T-helper 1 cell treated with Interleukin-12 subunit alpha and Interleukin-12 subunit beta and Interleukin-4 antibody, amounts not matched to agents 30 μg/mL and 1 μg/mL, for 36 hours (primary cell): ENCODE data around the gene PLA2G4D.
"Not testable (repeated sequence)": the region's sequence is repeated elsewhere in the genome, so short reads cannot be mapped to it uniquely, and the experiment has no call there.

Experiments
- H3K27ac Mint-ChIP-seq: one replicate; pipeline ENCODE4 v1.8.0; 2021; ENCODE audit warnings: mild to moderate bottlenecking, mixed read lengths
- H3K27me3 Mint-ChIP-seq: one replicate; pipeline ENCODE4 v1.8.0; 2021; ENCODE audit warnings: low read depth, mixed read lengths
- H3K36me3 Mint-ChIP-seq: one replicate; pipeline ENCODE4 v1.8.0; 2021; ENCODE audit warnings: low read depth, mixed read lengths
- H3K4me1 Mint-ChIP-seq: one replicate; pipeline ENCODE4 v1.8.0; 2021; ENCODE audit warnings: low read depth, mixed read lengths
- H3K4me3 Mint-ChIP-seq: one replicate; pipeline ENCODE4 v1.8.0; 2021; ENCODE audit warnings: mild to moderate bottlenecking, moderate library complexity, mixed read lengths
- H3K9me3 Mint-ChIP-seq: one replicate; pipeline ENCODE4 v1.8.0; 2021; ENCODE audit warnings: mixed read lengths

The PLA2G4D gene

DNA sequence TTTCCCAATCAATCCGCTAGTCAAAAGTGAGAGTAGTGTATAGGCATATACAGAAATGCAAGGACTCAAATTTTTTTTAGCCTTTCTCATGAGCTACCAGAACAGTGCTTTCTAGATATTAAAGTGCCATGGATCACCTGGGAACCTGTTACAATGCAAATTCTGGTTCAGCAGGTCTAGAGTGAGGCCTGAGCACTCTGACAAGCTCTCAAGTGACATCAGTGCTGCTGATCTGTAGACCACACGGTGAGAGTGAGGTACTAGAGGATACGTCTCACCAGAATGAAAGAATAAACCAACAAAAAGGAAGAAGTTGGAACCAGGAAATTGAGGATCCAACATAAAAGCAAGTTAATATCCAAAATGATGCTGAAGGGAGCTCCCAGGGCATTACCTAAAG is 16.0 kb upstream of the PLA2G4D start:
- no peak overlapping the region for H3K4me3 Mint-ChIP-seq
- H3K4me1 Mint-ChIP-seq, result peaks cover 18% of the 10 kb centered on the region
- no peaks in the 10 kb centered on the region for H3K9me3 Mint-ChIP-seq
- H3K27ac Mint-ChIP-seq, result no peak overlapping the region
- peaks cover 3% of the 10 kb centered on the region for H3K36me3 Mint-ChIP-seq
- peaks cover 12% of the 10 kb centered on the region for H3K27me3 Mint-ChIP-seq

DNA sequence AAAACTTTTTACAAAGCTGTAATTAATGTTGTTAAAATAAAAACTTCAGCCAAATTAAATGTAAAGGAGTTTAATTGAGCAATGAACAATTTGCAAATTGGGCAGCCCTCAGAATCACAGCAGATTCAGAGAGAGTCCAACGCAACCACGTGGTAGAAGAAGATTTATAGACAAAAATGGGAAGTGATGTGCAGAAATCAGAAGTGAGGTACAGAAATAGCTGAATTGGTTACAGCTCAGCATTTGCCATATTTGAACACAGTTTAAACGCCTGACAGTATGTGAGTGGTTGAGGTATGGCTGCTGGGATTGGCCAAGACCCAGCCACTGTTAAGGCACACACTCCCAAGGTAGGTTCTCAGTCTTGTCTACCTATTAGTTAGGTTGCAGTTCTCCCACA is 14.4 kb upstream of the PLA2G4D start:
- Mint-ChIP-seq H3K4me1 (peaks cover 18% of the 10 kb centered on the region), H3K27ac (no peak overlapping the region), H3K9me3 (no peaks in the 10 kb centered on the region), H3K36me3 (peaks cover 3% of the 10 kb centered on the region), H3K27me3 (peaks cover 9% of the 10 kb centered on the region), H3K4me3 (no peak overlapping the region)

DNA sequence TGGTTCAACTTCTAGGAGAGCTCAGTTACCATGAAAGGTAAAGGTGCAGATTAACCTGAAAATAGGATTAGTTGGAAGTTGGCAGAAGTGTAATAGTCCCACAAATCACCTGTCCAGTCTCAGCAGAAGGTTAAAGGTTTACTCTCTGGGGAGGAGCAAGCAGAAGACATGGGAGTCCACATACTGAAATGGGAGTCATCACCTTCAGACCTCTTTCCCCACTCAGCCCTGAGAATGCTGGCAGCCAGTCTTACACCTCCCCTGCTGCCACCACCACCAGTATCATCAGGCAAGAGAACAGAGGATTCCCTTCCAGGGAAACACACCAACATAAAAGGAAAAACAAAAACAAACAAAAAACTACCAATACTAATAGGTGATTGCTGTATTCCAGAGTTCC is 13.8 kb upstream of the PLA2G4D start:
- Mint-ChIP-seq H3K36me3 (peaks cover 3% of the 10 kb centered on the region), H3K27ac (no peak overlapping the region), H3K9me3 (no peaks in the 10 kb centered on the region), H3K4me1 (peaks cover 18% of the 10 kb centered on the region), H3K4me3 (no peak overlapping the region), H3K27me3 (peaks cover 4% of the 10 kb centered on the region)

DNA sequence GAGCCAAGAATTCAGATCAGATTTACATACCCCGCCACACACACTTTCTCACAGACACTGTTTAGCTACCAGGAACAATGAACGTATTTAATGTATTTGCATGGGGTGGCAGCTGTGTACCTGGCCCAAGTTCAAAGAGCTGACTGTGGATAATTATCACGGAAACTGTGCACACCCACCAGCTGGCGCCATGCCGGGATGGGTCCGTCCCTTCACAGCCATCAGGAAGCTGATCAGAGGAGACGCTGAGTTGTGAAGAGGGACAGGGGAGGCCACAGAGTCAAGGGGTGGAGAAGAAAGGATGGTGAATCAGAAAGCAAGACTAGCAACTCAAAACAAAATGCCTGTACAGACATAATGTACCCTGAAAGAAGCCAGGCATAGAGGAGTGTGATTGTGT is 13.1 kb upstream of the PLA2G4D start:
- Mint-ChIP-seq H3K36me3 (peaks cover 3% of the 10 kb centered on the region), H3K9me3 (no peaks in the 10 kb centered on the region), H3K27ac (no peak overlapping the region), H3K4me1 (peaks cover 16% of the 10 kb centered on the region), H3K4me3 (peak overlapping the region; percentile 37), H3K27me3 (peaks cover 4% of the 10 kb centered on the region)

DNA sequence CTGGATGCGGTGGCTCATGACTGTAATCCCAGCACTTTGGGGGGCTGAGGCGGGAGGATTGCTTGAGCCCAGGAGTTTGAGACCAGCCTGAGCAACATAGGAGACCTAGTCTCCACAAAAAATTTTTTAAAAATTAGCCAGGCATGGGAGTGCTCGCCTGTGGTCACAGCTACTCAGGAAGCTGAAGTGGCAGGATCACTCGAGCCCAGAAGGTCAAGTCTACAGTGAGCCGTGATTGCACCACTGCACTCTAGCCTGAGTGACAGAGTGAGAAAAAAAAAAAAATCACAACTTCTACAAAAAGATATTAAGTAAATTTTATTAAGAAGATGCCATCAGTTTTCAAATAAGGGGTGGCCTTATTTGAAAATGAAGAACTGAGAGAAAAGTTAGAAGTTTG is 11.9 kb upstream of the PLA2G4D start:
- Mint-ChIP-seq H3K27ac (no peak overlapping the region), H3K4me1 (peaks cover 14% of the 10 kb centered on the region), H3K9me3 (no peaks in the 10 kb centered on the region), H3K4me3 (no peak overlapping the region), H3K27me3 (peaks cover 4% of the 10 kb centered on the region), H3K36me3 (peaks cover 3% of the 10 kb centered on the region)

DNA sequence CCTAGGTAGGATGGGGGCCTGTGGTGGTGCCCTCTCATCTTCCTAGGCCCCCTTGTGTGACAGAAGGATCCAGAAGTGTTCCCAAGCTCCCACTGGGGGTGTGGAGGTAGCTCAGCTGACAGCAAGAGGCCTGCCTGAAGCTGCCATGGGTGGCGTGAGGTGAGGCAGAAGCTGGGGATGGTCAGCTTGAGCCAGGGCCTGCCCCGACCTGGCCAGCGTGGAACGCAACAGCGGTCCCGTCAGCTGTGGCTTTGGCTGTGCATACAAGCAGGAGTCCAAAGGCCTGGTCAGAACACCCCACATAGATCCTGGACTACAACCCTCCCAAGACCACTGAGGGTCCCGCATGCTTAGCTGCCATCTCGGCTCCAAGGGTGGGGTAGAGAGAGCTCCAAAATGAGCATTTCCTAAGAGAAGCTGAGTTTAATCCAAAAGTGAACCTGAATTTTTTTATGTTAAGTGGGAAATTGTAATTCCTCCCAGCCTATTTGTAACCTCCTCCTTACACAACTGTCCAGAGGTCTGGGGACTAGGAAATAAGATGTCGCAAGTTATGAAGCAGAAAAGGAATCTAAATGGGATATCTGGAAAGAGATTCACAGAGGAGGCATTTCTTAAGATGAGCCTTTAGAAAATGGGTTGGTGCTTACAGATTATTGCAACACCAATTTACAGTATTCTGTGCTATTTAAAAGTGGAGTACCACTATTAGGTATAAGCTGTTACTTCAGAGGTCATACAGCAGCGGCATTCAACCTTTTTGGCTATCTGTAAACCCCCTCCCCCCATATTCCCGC is 9.9 kb upstream of the PLA2G4D start:
- Mint-ChIP-seq H3K27ac (no peak overlapping the region), H3K27me3 (peaks cover 10% of the 10 kb centered on the region), H3K4me3 (no peak overlapping the region), H3K36me3 (no peaks in the 10 kb centered on the region), H3K4me1 (peaks cover 12% of the 10 kb centered on the region), H3K9me3 (no peaks in the 10 kb centered on the region)

DNA sequence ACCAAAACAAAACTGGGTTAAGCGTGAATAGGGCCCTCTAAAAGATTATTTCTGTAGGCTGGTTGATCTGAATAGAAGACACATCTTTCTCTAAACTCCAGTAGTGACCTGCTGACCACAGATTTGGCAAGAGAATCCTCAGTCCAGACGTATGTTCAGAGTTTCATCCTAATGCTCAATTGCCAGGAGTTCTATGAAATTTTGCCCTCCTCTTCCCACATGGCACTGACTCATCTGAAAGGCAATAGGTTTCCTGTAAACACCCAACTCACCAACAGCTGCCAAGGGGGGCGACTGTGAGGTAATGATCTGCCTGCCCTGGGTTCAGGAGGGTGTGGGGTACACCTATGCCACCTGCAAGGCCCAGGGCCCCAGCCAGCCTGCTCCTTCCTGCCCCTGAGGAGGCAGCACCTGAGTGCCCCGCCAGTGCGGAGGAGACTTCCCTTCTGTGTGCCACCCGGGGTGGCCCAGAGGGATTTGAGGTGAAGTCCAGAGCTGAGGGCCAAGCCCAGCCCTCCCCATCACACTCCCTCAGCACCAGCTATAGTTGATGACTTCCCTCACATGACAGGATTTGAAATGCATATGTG is 8.4 kb upstream of the PLA2G4D start:
- Mint-ChIP-seq H3K4me3 (no peak overlapping the region), H3K4me1 (peaks cover 9% of the 10 kb centered on the region), H3K27me3 (peaks cover 14% of the 10 kb centered on the region), H3K36me3 (no peaks in the 10 kb centered on the region), H3K9me3 (no peaks in the 10 kb centered on the region), H3K27ac (no peak overlapping the region)

DNA sequence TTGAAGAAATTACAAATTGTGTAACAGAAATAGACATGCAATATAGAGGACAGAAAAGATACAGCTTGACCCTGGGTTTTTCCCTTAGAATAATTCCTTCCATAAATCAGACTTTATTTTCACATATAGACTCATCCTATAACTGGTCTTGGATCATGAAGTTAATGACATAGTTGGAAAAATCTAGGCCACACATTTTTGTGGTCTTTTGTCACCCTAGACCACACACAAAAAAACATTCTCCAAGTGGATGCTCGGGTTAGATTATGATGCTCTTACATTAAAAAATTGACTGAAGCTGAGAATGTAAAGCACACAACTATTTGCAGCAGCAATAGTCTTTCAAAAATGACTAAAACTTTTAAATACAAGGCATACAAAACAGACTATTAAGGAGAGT is 7.5 kb upstream of the PLA2G4D start:
- Mint-ChIP-seq H3K27me3 (peaks cover 19% of the 10 kb centered on the region), H3K36me3 (no peaks in the 10 kb centered on the region), H3K9me3 (no peaks in the 10 kb centered on the region), H3K4me3 (no peak overlapping the region), H3K4me1 (peaks cover 5% of the 10 kb centered on the region), H3K27ac (no peak overlapping the region)

DNA sequence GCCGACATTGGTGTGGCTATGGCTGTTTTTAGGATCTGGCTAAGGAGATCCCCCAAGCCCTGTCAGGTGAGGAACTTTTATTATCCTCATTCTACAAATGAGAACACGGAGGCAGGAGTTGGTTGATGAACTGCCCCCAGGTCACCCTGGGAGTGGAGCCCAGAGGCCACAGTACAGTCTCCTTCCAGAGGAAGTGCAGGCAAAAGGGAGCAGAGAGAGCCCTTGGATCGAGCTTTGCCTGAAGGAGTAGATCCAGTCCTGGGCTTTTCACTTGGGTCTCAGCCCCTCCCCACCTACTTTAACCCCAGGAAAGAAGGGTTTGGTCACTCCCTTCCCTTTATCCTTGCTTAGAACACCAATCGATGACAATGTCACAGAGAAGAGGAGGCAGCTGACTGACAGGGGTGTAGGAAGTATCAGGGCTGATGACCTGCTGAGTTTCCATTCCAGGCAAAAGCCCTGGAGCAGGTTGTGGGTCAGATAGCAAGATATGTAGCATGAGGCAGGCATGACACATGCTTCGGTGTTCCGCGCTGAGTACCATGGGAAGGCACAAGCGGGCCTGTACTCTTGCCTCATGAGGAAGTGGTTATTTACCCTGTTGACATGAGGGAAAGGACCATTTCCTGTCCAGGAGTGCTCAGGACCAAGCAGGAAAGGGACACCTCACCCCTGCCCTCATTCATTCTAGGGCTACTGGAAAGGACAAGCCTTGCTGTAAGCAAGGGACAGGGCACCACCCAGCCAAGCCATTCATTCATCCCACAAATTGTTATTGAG is 5.8 kb upstream of the PLA2G4D start:
- Mint-ChIP-seq H3K4me1 (peaks cover 5% of the 10 kb centered on the region), H3K27me3 (peaks cover 19% of the 10 kb centered on the region), H3K4me3 (no peak overlapping the region), H3K36me3 (no peaks in the 10 kb centered on the region), H3K27ac (no peak overlapping the region), H3K9me3 (no peaks in the 10 kb centered on the region)

DNA sequence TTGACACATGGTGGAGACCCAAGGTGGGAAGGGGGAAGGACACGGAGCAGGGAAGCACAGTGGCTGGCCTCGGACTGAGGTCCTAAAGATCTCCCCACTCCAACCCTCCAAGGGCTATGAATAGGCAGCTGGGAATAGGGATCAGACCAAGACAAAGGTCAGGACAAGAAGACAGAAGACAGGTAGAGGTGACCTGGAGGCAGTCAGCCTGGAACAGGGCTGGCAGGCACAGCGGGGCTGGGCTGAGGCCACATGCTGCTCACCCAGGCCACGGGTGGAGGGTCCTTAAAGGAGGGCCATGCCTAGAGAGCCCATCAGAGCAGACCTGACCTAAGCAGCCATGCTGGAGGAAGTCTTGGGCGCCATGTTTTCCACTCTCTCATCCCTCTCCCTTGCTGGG is 2.7 kb upstream of the PLA2G4D start:
- Mint-ChIP-seq H3K4me3 (no peak overlapping the region), H3K27me3 (peaks cover 19% of the 10 kb centered on the region), H3K27ac (no peak overlapping the region), H3K9me3 (no peaks in the 10 kb centered on the region), H3K36me3 (no peaks in the 10 kb centered on the region), H3K4me1 (peaks cover 5% of the 10 kb centered on the region)

DNA sequence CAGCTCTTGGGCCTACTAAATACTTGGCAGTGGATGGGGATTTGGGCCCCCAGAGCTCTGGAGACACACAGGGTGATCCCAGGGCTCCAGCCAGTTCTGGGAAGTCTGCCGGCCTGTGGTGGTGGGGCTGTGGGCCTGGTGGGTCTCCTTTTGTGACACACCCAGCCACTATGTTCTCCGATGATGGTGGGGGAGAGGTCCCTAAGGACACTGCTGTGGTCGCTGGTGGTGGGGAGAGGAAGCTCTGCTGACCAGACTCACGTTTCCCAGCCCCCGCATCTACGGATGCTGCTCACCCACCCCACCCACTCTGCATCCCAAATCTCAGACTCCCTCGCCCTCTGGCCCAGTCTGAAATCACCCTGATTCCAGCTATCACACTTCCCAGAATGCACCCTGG is 396 bp downstream of the PLA2G4D start:
- Mint-ChIP-seq H3K27me3 (peaks cover 22% of the 10 kb centered on the region), H3K9me3 (no peaks in the 10 kb centered on the region), H3K36me3 (no peaks in the 10 kb centered on the region), H3K4me3 (no peak overlapping the region), H3K4me1 (peaks cover 4% of the 10 kb centered on the region), H3K27ac (no peak overlapping the region)

DNA sequence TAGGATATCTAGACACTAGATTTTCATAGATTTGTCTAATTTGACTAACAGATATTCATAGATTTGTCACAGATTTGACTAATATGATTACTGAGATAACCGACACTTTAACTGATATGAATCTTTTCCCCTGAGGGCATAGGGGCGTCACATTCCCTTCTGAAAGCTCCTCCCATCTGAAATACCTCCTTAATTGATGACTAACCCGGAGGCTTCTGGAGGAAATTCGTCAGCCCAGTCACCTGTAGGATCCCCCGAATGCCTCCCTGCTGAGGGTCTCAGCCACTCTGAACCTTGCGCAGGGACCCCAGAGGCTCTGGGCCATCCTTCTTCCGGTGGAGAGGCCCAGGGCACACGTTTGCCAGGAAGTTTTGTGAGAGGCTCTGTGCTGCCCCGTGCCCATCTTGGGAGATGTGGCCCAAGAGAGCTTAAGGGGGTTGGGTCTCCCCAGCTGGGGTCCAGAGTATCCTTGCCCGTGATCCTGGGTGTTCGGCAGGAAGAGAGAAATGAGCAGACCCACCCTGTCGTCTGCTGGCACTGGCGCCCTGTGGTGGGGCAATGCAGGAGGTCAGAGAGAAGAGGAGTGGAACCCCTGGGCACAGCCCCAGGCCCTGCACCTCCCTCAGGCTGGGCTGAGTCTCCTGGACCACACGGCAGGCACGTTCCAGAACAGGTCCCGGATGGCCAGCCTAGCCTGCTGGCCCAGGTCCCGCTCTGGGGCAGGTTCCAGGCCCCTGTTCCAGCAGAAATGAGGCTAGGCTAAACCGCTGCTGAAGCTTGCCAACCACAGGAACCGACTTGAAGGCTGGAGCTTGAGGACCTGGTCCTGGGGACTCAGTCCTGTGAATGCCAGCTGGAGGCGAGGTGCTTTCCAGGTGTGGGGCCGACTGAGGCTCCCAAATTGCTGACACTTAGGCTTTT is 1.7 kb downstream of the PLA2G4D start:
- H3K27ac Mint-ChIP-seq, result no peak overlapping the region
- H3K9me3 Mint-ChIP-seq, result no peaks in the 10 kb centered on the region
- no peak overlapping the region for H3K4me3 Mint-ChIP-seq
- H3K4me1 Mint-ChIP-seq, result peaks cover 4% of the 10 kb centered on the region
- peaks cover 14% of the 10 kb centered on the region for H3K27me3 Mint-ChIP-seq
- H3K36me3 Mint-ChIP-seq, result no peaks in the 10 kb centered on the region

DNA sequence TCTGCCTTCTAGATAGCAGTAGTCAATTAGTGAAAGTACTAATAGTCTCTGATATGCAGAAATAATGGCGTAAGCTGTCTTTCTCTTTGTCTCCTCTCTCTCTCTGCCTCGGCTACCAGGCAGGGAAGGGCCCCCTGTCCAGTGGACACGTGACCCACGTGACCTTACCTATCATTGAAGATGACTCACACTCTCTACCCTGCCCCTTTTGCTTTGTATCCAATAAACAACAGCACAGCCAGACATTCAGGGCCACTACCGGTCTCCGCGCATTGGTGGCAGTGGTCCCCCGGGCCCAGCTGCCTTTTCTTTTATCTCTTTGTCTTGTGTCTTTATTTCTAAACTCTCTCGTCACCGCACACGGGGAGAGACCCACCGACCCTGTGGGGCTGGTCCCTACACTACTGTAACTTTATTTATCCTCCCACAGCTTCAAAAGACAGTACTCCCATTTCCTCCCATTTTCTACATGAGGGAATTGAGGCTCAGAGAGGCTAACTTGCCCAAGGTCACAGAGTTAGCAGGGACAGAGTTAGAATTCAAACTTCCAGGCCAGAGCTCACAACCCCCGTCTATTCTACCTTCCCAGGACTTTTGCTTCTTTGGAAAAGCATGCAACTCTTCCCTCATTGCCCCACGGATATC is 2.5 kb downstream of the PLA2G4D start:
- H3K27me3 Mint-ChIP-seq, H3K4me3 Mint-ChIP-seq, H3K36me3 Mint-ChIP-seq: not testable (repeated sequence)

DNA sequence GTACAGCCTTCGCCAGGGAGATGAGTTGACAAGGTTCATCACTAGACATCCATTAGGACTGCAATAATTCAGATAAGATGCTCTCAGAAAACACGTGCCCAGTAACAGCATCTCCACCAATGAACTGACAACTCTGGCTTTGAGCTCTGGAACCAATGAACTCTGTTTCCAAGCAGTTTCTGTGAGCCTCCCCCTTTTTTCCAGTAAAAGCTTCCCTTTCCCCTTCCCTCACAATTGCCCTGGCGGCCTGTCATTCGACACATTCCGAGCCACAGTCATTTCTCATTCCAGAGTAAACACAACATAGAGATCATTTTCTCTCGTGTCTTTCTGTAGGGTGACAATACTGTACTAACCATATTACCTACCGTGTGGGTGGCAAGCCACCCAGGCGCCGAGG is 3.6 kb downstream of the PLA2G4D start:
- peaks cover 10% of the 10 kb centered on the region for H3K27me3 Mint-ChIP-seq

More for the DNA sequence above, 2.5 kb downstream of the PLA2G4D start:
- not testable (repeated sequence) for H3K4me1 Mint-ChIP-seq, H3K9me3 Mint-ChIP-seq, H3K27ac Mint-ChIP-seq

More for the DNA sequence above, 3.6 kb downstream of the PLA2G4D start:
- Mint-ChIP-seq H3K9me3 (no peaks in the 10 kb centered on the region), H3K27ac (no peak overlapping the region), H3K4me1 (peaks cover 4% of the 10 kb centered on the region), H3K36me3 (no peaks in the 10 kb centered on the region), H3K4me3 (no peak overlapping the region)
